A673 (cell line): ENCODE measurements around the gene EXD3.

Source experiments
- EZH2 ChIP-seq: fragments of 200-600 bp; sonication (generic); IDR thresholded peaks from 2 replicates; pipeline ENCODE4 v1.6.1; 2017; ENCODE audit warnings: borderline replicate concordance, low read depth, mild to moderate bottlenecking, mixed read lengths, antibody characterized with exemption, low read length; ENCODE audit not compliant: poor library complexity, severe bottlenecking
- TF ChIP-seq, protein P1 (sequence below): fragments of 300-800, 200-600 bp; sonication (generic); conservative IDR thresholded peaks from 2 replicates; pipeline ENCODE4 v1.5.1; 2017; ENCODE audit warnings: low read depth, mild to moderate bottlenecking, antibody characterized with exemption, low read length, moderate library complexity, mixed read lengths

GRCh38 chr9:137319739-137320551 is 103.0 kb downstream of the EXD3 start:
- TF ChIP-seq, protein P1, sequence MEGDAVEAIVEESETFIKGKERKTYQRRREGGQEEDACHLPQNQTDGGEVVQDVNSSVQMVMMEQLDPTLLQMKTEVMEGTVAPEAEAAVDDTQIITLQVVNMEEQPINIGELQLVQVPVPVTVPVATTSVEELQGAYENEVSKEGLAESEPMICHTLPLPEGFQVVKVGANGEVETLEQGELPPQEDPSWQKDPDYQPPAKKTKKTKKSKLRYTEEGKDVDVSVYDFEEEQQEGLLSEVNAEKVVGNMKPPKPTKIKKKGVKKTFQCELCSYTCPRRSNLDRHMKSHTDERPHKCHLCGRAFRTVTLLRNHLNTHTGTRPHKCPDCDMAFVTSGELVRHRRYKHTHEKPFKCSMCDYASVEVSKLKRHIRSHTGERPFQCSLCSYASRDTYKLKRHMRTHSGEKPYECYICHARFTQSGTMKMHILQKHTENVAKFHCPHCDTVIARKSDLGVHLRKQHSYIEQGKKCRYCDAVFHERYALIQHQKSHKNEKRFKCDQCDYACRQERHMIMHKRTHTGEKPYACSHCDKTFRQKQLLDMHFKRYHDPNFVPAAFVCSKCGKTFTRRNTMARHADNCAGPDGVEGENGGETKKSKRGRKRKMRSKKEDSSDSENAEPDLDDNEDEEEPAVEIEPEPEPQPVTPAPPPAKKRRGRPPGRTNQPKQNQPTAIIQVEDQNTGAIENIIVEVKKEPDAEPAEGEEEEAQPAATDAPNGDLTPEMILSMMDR = no peak
- TF ChIP-seq EZH2 = no peak
